GM18499 (cell line): ENCODE measurements around the gene VAV2.
"Not testable (repeated sequence)": the region's sequence is repeated elsewhere in the genome, so short reads cannot be mapped to it uniquely, and the experiment has no call there.

Experiments
- ATAC-seq: cut with Tn5 transposase; IDR thresholded peaks from one replicate; pipeline ENCODE4 v1.9.1; 2021; ENCODE audit warnings: moderate number of reproducible peaks; ENCODE audit not compliant: insufficient read depth, unreplicated experiment

Gene VAV2

DNA sequence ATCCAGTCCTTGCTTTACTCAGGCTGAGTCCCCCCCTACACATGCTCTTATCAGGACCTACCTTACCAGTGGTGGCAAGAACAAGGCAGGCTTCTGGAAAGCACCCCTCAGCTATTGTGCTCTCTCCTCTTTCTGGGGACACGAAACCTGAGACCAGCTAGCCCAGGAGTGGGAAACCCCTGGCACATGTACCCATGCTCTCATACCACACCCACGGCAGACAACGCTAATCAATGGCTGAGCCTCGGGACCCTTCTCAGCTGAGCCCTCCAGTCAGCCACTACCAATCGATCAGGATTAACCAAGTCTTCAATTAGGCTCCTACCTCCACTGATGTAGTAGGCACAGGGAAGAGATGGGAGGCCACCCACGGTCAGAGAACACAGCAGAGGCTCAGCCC is 65.1 kb downstream of the VAV2 start:
- ATAC-seq, result no peak

- no peak for ATAC-seq
These were observed 65.8 kb downstream of the VAV2 start for GRCh38 chr9:133926165-133926856.

DNA sequence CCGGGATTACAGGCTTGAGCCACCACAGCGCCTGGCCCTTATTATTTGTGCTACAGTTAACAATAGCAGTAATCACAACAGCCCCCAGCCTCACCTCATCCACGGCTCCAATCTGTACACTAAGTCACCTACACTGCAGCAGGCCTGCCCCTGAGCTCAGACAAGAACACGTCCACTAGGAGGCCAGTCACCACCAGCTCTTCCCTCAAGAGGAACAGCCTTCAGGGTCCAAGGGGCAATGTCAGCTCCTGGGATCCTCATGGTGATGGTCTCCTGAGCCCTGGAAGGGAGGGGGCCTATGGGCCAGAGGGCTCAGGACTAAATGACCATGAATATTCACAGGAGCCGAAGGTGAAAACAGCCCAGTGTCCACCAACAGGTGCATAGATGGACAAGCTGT is 67.7 kb downstream of the VAV2 start:
- no peak for ATAC-seq

GRCh38 chr9:133923608-133924007 is 68.5 kb downstream of the VAV2 start:
- not testable (repeated sequence) for ATAC-seq

- no peak for ATAC-seq
These were observed 70.3 kb downstream of the VAV2 start for GRCh38 chr9:133921866-133922265.

DNA sequence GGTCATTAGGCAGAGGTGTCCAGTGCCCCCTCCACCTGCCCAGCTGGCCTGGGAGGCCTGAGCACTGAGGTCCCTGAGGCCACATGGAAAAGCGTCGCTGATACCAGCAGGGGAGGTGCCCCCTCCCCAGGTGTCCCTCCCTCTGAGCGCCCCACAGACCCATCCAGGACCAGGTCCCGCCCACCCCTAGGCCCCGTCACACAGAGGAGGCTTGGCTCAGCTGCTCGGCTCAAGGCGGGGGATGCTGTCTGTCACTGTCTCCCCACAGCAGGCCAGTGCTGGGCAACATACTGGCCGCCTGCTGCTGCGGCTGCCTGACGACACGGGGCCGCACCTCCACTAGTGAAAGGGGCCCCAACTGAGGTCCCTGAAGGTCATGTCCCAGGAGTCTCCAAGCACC is 71.7 kb downstream of the VAV2 start:
- ATAC-seq, result no peak

GRCh38 chr9:133919253-133920115 is 72.6 kb downstream of the VAV2 start:
- no peak for ATAC-seq

DNA sequence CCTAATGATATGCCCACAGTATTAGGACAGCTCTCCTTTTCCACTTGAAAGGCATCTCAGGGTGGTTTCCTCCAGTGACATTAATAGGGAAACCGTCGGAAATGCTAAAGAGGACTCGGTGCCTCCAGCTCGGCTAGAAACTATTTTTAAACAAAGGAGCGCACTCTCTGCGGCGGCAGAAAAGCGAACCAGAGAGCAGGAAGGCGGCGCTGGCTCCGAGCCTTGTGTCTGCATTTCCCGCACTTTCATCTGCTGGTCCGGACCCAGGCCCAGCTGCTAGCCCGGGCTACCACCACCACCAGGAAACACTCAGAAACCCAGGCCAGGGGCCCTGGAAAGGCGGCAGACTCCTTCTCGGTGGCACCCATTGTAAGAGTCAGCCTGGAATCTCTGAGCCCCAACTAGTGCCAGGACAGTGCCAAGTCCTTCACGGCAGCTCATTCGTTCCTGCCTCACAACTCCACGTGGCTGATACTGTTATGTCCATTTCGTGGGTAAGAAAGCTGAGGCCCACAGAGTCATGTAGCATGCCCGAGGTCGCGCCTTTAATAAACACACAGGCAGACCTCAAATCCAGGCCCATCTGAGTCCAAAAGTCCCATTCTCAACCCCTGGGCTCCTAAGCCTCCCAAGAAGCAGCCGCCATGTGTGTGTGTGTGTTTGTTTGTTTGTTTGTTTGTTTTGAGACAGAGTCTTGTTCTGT is 73.9 kb downstream of the VAV2 start:
- no peak for ATAC-seq

DNA sequence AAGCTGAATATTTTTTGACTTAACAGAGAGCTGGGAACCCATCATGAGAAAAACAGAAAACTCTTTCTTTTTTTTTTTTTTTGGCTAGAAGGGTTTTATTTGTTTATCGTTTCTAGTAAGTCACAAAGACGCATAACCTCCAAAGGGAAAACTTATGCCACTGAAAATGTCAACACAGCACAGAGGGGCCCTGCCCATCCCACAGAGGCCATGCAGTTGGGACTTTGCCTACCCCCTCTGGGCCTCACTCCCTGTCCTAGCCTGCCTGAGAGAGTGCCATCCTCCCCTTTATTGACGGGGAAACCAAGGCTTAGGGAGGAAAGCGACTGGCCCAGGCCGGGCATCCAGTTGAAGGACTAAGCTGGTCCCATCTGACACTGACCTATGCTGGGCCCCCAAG is 74.7 kb downstream of the VAV2 start:
- ATAC-seq, result no peak

DNA sequence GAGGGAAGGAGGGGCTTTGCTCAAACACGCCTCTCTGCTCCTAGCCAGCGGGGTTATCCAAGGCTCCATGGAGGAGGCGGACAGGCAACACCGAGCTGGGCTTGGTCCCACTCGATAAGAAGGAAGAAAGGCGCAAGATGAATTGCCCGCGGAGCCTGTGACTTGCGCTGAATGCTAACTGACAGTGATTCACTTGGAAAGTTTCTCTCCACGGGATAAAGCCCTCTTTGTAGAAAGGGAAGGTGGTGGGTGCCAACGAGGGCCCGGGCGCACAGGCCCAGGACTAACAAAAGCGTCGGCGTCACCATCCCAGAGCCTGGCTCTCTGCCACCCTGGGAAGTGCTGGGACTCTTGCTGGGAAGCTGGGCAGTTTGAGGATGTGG is 76.0 kb downstream of the VAV2 start:
- ATAC-seq, result no peak

DNA sequence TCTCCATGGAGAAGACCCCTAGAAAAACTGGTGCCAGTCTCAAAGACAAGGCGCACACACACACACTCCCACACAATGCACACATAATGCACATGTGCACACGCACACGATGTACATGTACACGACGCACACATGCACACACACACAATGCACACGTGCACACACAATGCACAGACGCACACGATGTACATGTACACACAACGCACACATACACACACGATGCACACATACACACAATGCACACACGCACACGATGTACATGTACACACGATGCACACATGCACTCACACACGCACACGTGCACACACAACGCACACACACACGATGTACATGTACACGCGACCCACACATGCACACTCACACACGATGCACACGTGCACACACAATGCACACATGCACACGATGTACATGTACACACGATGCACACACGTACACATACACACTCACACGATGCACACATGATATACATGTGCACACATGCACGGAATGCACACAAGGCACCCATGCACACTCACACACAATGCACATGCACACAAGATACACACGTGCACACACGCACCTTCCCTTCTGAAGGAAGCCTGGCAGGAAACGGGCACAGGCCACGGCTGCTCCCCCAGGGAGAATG is 76.5 kb downstream of the VAV2 start:
- no peak for ATAC-seq

- ATAC-seq, result no peak
These were observed 77.4 kb downstream of the VAV2 start for GRCh38 chr9:133914442-133915342.

DNA sequence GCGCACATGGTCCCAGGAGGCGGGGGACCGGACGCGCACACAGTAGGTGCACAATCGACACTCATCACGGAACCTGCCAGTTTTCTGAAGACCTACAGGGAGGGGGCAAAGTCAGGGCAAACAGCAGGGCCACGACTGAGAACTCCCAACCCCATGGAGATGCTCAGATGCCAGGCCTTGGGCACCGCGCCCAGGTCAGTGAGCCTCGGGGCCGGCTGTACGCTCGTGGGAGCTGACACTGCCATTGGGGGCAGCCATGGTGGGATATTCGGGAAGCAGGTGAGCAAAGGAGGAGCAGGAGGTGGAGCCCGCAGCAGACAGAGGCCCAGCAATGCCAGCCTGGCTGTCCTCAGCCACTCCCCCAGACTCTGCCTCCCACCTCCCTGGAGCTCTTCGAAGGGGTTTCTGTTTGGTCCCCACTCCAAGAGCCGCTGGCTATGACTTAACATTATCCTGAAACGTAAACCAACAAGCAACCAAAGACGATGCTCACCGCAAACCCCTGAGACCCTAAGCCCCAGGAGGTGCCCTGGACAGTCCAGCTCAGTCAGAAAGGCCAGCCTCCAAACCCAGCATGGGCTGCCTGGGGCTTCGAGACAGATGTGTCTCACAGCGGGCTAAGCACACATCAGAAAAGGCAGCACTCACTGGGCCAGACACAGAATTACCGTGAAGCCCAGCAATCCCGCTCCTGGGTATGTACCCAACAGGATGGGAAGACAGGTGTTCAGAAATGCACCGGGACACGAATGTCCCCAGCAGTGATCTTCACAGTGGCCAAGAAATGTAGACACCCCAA is 78.4 kb downstream of the VAV2 start:
- no peak for ATAC-seq

DNA sequence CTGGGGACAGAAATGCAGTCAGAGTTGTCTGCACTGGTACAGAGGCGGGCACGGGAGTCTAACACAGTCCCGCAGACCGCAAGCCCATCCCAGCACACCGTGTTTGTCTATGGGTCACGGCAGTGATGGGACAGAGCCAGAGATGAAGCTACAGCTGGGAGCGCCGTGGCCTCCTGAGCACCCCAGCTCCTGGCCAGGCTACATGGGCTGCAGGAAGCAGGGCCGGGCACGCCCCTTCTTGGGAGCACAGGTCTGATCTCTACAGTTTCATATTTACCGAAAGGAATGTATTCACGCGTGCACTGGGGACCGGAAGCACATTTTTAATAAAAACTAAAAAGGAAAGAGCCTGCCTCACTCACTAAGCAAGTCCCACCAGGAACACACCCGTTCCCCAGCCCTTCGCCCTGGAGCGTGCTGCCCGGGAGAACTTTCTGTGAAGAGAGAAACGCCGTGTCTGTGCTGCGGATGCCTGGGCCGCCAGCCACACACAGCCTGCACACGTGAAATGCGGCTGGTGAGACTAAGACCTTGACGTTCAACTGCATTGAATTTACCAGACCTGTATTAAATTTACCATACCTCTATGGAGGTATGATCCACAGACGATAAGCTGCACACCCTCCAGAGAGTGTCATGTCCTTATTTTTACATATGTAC is 81.1 kb downstream of the VAV2 start:
- no peak for ATAC-seq

DNA sequence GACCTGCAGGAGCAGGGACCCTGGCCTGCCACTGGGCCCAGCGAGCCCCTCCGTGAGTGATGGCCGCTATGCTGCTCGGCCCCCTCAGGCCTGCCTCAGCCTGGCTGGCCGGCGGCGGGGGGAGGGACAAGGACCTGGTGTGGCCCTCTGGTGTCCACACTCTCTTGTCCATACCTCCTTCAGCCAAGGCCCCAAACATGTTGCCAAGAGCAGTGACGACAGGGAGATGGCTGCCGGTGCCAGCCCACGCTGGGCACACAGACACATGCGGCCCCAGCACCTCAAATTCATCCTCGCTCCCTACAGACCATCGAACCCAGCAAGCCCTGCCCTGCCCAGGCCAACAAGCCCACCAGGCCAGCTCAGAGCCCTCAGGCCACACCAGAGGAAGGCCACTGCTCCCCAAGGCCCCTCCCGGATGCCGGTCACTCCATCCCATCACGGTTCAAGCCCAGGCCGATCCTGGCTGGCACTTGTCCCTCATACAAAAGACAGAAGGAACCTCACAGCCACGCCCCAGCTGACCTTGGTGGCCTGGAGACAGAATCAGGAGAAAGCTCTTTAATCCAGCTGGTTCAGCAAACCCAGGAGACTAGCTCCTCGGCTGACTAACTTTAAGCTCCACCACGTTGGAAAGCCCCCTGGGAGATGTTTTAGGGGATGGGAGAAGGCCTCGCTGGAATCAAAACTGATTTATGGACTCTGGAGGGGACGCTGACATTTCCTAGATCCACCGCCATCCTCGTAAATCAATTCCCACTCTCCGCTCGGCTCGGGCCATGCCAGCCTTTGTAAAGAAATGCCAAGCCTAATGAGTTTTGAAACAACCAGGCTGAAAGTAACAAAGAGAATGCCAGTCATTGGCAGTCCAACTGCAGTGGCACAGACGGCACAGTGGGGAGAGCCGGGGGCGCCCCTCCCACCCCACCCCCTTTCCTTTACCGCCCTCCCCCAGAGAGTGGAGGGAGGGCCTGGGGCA is 84.9 kb downstream of the VAV2 start:
- no peak for ATAC-seq

- ATAC-seq, result no peak
These were observed 85.9 kb downstream of the VAV2 start for GRCh38 chr9:133906218-133906617.

DNA sequence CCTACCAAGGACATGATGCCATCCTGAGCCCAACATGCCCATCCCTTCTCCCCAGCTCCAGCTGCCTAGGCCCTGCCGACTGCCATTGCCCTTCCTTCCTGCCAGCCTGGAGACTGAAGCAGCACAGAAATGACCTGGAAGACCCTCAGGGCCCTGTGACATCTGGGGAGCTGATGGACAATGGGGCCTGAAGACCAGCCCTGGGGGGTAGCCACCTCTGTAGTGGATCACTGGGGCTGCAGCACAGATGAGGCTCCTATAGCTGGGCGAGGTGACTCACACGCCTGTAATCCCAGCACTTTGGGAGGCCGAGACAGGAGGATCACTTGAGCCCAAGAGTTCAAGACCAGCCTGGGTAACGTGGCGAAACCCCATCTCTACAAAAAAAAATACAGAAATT is 86.6 kb downstream of the VAV2 start:
- ATAC-seq, result no peak
